ENCODE data around the gene IRF5.

The IRF5 gene

DNA sequence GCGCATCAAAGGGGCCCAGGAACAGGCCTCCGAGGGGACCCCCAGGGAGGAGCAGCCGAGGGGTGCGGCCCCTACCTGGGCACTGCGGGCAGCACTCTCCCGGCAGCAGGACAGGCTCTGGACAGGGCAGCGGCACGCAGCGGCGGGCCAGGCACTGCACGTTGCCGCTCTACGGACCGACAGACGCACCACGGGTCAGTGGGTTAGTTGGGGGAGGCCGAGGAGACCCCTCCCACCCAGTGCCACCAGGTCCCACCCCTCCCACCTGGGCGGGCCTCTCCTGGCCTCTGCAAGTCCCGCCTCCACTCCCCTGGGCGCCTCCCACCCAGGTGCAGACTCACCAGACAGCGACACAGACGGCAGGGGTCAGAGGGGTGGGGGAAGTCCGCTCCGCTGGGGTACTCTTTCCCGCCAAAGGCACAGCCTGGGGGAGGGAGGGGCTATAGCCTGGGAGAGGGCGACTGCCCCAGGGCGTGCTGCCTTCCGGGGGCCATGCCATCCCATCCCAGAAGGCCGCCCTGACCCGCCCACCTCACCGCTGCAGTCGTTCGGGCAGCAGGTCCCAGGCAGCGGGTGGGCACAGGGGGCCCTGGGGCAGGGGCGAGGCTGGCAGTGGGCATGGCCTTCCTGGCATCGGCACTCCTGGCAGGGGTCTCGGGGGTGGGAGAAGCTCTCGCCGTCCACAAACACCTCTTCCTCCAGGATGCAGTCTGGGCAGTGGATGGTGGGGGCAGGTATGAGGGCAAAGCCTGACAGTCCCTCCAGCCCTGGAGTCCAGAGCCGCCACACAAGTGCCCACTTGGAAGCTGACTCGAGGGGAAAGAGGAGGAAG is 46.4 kb upstream of the IRF5 start:
- H3K4me3 ChIP-seq (ENCODE audit: low read depth, low read length) = no peak overlapping the region
- DNase-seq (ENCODE audit: low read depth) = no peak
- TF ChIP-seq, protein P1, sequence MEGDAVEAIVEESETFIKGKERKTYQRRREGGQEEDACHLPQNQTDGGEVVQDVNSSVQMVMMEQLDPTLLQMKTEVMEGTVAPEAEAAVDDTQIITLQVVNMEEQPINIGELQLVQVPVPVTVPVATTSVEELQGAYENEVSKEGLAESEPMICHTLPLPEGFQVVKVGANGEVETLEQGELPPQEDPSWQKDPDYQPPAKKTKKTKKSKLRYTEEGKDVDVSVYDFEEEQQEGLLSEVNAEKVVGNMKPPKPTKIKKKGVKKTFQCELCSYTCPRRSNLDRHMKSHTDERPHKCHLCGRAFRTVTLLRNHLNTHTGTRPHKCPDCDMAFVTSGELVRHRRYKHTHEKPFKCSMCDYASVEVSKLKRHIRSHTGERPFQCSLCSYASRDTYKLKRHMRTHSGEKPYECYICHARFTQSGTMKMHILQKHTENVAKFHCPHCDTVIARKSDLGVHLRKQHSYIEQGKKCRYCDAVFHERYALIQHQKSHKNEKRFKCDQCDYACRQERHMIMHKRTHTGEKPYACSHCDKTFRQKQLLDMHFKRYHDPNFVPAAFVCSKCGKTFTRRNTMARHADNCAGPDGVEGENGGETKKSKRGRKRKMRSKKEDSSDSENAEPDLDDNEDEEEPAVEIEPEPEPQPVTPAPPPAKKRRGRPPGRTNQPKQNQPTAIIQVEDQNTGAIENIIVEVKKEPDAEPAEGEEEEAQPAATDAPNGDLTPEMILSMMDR (IDR thresholded peaks at IDR 0.05; ENCODE audit: low read depth, low read length, missing control alignments) = no peak
- in situ Hi-C loops (cut with HindIII; ENCODE audit: low sequenced_read_pairs) = no loop called here

DNA sequence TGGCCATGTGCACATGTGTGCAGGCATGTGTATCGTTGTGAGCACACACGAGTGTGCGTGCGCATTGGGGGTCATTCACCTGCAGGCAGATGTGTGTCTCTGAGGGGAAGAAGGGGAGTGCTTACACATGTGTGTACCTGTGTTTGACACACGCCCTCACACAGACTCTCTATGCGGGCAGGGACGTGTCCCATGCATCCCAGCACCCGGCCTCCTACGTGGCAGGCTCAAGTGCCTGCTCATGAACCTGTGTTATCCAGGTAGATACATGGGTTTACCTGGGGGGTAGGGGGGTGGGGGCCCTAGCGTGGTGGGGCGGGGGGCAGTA is 45.8 kb upstream of the IRF5 start:
- no peak overlapping the region for H3K4me3 ChIP-seq (ENCODE audit: low read depth, low read length)
- in situ Hi-C loops (cut with HindIII; ENCODE audit: low sequenced_read_pairs) = no loop called here
- TF ChIP-seq, protein P1 (IDR thresholded peaks at IDR 0.05; ENCODE audit: low read depth, low read length, missing control alignments) = no peak
- no peak for DNase-seq (ENCODE audit: low read depth)

DNA sequence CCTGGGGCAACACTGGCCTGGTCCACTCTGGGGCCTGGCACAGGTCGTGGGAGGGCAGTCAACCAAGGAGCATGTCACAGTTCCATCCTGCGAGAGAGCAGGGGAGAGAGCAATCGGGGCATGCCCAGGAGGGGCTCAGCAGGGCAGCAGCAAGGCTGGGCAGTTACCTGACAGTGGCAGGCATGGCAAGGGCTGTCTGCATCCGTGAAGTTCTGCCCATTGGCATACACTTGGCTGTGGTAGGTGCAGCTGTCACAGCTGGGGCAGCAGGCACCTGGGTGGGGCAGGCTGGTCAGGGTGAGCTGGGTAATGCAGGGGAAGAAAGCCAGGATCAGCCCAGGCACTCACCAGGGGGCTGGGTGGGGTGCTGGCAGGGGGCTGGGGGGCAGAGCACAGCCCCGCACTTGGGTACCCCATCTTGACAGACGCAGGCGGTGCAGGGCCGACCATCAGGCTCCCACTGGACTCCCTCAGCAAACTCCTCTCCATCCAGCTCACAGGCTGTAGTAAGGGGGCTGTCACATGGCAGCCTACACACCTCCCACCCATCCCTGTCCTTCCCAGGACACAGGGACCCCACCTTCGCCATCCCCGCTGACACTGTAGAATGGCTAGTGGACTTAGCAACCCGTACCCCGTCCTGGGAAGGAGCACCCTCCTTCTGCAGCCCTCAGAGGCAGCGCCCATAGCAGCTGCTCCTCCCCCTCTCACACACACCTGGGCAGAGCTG is 45.0 kb upstream of the IRF5 start:
- no peak for DNase-seq (ENCODE audit: low read depth)
- in situ Hi-C loops (cut with HindIII; ENCODE audit: low sequenced_read_pairs) = no loop called here
- no peak overlapping the region for H3K4me3 ChIP-seq (ENCODE audit: low read depth, low read length)
- TF ChIP-seq, protein P1 (IDR thresholded peaks at IDR 0.05; ENCODE audit: low read depth, low read length, missing control alignments) = no peak

DNA sequence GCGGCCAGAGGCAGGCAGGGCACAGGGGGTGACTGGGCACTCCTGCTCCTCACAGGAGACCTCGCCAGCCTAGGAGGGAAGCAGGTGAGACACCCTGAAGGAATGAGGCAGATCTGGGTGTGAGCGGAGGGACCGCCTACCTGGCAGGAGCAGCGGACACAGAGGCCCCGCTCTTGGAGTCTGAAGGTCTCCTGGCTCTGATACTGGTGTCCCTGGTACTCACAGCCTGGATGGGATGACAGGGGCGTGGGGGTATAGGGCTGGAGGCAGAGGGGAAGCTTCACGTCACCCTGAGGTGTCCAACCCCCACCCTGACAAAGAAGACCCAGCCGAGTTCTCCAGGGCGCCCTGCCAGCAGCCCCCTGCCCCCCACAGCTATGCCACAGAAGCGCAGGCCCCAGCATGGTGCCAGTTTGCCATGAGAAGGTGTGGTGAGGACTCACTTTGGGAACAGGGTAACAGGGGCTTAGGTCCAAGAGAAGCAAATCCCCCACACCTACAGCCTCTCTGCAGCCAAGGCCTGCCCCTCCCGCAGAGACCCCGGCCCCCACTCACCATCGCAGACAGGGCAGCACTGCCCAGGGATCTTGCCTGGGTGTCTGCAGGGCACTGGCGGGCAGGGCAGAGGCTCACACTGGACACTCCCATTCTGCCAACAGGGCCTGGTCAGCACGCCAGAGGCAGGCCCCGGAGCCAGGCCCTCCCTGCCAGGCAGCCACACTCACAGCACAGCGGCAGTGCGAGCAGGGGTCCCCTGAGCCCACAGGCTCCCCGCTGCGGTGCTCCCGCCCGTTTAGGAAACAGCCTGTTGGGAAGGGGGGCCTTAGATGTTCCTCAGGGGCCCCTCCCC is 44.3 kb upstream of the IRF5 start:
- TF ChIP-seq, protein P1 (IDR thresholded peaks at IDR 0.05; ENCODE audit: low read depth, low read length, missing control alignments) = no peak
- H3K4me3 ChIP-seq (ENCODE audit: low read depth, low read length) = no peak overlapping the region
- in situ Hi-C loops (cut with HindIII; ENCODE audit: low sequenced_read_pairs) = no loop called here

DNA sequence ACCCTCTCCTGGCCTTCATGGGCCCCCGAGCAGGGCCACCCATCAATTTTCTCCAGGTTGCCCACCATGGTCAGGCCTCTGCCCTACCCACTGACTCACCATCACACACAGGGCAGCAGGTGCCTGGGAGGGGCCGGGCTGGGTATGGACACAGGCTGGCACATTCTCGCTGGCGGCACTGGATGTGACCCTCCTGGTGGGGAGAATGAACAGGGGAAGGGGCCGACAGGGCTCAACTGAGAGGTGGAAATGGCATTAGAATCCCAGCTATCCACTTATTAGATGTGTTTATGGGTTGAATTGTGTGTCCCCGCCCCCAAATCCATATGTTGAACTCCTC is 43.7 kb upstream of the IRF5 start:
- in situ Hi-C loops (cut with HindIII; ENCODE audit: low sequenced_read_pairs) = no loop called here
- H3K4me3 ChIP-seq (ENCODE audit: low read depth, low read length) = no peak overlapping the region
- TF ChIP-seq, protein P1 (IDR thresholded peaks at IDR 0.05; ENCODE audit: low read depth, low read length, missing control alignments) = no peak
- DNase-seq (ENCODE audit: low read depth) = no peak

More for the DNA sequence above, 44.3 kb upstream of the IRF5 start:
- DNase-seq (ENCODE audit: low read depth) = no peak

DNA sequence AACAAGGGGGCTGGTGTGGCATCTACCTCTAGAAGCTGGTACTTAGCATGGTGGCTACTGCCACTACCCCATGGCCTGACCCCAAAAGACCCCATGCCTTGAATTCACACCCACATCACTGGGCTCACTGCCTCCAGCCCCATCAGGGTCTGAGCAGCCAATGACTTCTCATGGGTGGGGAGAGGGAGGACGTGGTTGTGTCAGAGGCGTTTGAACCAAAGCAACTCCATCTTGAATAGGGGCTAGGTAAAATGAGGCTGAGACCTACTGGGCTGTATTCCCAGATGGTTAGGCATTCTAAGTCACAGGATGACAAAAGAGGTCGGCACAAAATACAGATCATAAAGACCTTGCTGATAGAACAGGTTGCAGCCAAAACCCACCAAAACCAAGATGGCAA is 42.4 kb upstream of the IRF5 start:
- no peak overlapping the region for H3K4me3 ChIP-seq (ENCODE audit: low read depth, low read length)
- no peak for DNase-seq (ENCODE audit: low read depth)
- in situ Hi-C loops (cut with HindIII; ENCODE audit: low sequenced_read_pairs) = no loop called here
- TF ChIP-seq, protein P1 (IDR thresholded peaks at IDR 0.05; ENCODE audit: low read depth, low read length, missing control alignments) = no peak

Data from astrocyte of the cerebellum (primary cell).